Naive thymus-derived CD4-positive, alpha-beta T cell (primary cell): ENCODE results near the gene ILK. TPM values are rescaled to one million over a fixed set of nuclear protein-coding genes. Genes with fewer than 3 reads are reported as not detected.
A peak's percentile ranks its signal among the peaks of the same experiment; 100 is the strongest.

Experiments
- ATAC-seq: fragments of 150-1000 bp; cut with Tn5 transposase; 2 replicates; pipeline ENCODE4 v1.10.0; 2021; ENCODE audit warnings: mild to moderate bottlenecking, moderate library complexity
- CTCF ChIA-PET: fragments of 350-600 bp; sonication (Branson Sonifier 250); formaldehyde crosslinking; loops from one replicate; lab custom pipeline; 2021; ENCODE audit warnings: antibody characterized with exemption; lab: Charles Lee
- POLR2A ChIA-PET: fragments of 350-600 bp; sonication (Branson Sonifier 250); formaldehyde crosslinking; loops from one replicate; lab custom pipeline; 2021; ENCODE audit warnings: antibody characterized with exemption, inconsistent platforms; lab: Charles Lee
- DNase-seq, 9 donors: peaks; one replicate each; pipeline versions ENCODE4 v3.0.0 to v3.0.0-alpha.2; 2020 to 2022; ENCODE audit warnings: mixed read lengths in 1 of 9
- H3K27ac ChIP-seq: one replicate; pipeline ENCODE4 v1.7.0; 2013; ENCODE audit warnings: mild to moderate bottlenecking, low read depth, low read length, moderate library complexity
- H3K27me3 ChIP-seq, 2 donors: one replicate each; pipeline ENCODE4 v1.7.0; 2013; ENCODE audit warnings: low read length in 2 of 2, mild to moderate bottlenecking in 2 of 2, moderate library complexity in 2 of 2; ENCODE audit not compliant: control insufficient read depth in 2 of 2, insufficient read depth in 2 of 2
- H3K36me3 ChIP-seq, 3 experiments: 1 replicate in 2 of 3; 2 replicates in 1 of 3; pipeline ENCODE4 v1.7.0; 2013; ENCODE audit warnings: low read length in 3 of 3, mild to moderate bottlenecking in 3 of 3, moderate library complexity in 1 of 3; ENCODE audit not compliant: insufficient read depth in 3 of 3, control insufficient read depth in 2 of 3
- H3K4me1 ChIP-seq, 2 donors: one replicate each; pipeline ENCODE4 v1.7.0; 2013; ENCODE audit warnings: low read length in 2 of 2, mild to moderate bottlenecking in 2 of 2, moderate library complexity in 1 of 2; ENCODE audit not compliant: control insufficient read depth in 2 of 2, insufficient read depth in 2 of 2
- H3K4me3 ChIP-seq: 2 replicates; pipeline ENCODE4 v1.7.0; 2013; ENCODE audit warnings: mild to moderate bottlenecking, low read length
- H3K9me3 ChIP-seq, 3 experiments: 1 replicate in 2 of 3; 2 replicates in 1 of 3; pipeline ENCODE4 v1.7.0; 2013; ENCODE audit warnings: low read length in 3 of 3; ENCODE audit not compliant: control insufficient read depth in 2 of 3
- H3K27ac Mint-ChIP-seq, 9 donors: one replicate each; pipeline ENCODE4 v1.8.0; 2020 to 2022; ENCODE audit warnings: mixed read lengths in 9 of 9, mild to moderate bottlenecking in 8 of 9, moderate library complexity in 5 of 9, inconsistent platforms in 2 of 9
- H3K27me3 Mint-ChIP-seq, 5 donors: one replicate each; pipeline ENCODE4 v1.8.0; 2021 to 2022; ENCODE audit warnings: mixed read lengths in 5 of 5, mild to moderate bottlenecking in 1 of 5
- H3K36me3 Mint-ChIP-seq, 5 donors: one replicate each; pipeline ENCODE4 v1.8.0; 2020 to 2022; ENCODE audit warnings: mixed read lengths in 5 of 5, mild to moderate bottlenecking in 3 of 5, inconsistent platforms in 1 of 5
- H3K4me1 Mint-ChIP-seq, 7 donors: one replicate each; pipeline ENCODE4 v1.8.0; 2020 to 2022; ENCODE audit warnings: mixed read lengths in 7 of 7, mild to moderate bottlenecking in 3 of 7, inconsistent platforms in 1 of 7
- H3K4me3 Mint-ChIP-seq, 10 donors: one replicate each; pipeline ENCODE4 v1.8.0; 2020 to 2022; ENCODE audit warnings: mild to moderate bottlenecking in 10 of 10, mixed read lengths in 10 of 10, moderate library complexity in 6 of 10, inconsistent platforms in 2 of 10
- H3K9me3 Mint-ChIP-seq, 11 donors: one replicate each; pipeline ENCODE4 v1.8.0; 2020 to 2022; ENCODE audit warnings: mixed read lengths in 11 of 11, mild to moderate bottlenecking in 4 of 11, inconsistent platforms in 1 of 11, moderate library complexity in 1 of 11
- intact Hi-C, 2 donors: fragments of 100-400 bp; cut with micrococcal nuclease; formaldehyde crosslinking; loops; one replicate each; pipeline ENCODE4 v1.15.1; 2023
- polyA plus RNA-seq, 2 donors: library from polyadenylated mRNA; unstranded; fragments of 300-500 nt; fragmentation: Illumina TruSeq; gene quantifications; one replicate each; pipeline ENCODE4 v1.2.3, GENCODE V29; 2021
- total RNA-seq, 6 experiments: library from RNA in 5 of 6; stranded (reverse) in 5 of 6; gene quantifications; 1 replicate in 5 of 6; 2 replicates in 1 of 6; pipeline ENCODE4 v1.2.3 and lab custom pipeline; 2021 to 2026

ILK gene
- total and polyA plus RNA-seq, 7 experiments from 2014 or later = 34.4 to 165 (median 79.7) TPM

- H3K36me3 Mint-ChIP-seq = peaks cover 7 to 19% (median 10%) of the 10 kb centered on the region in 5 donors
- no peaks in the 10 kb centered on the region for H3K27me3 Mint-ChIP-seq
- CTCF ChIA-PET = interaction anchor here (1.1 to 3.0 kb wide), 2 partner anchors 67 kb away, joined by 3 to 23 read pairs; partner anchors contain the start of gene MRPL17
- Histone ChIP-seq H3K4me3 (no peak overlapping the region), H3K4me1 (peaks cover 12 to 30% of the 10 kb centered on the region in 2 donors), H3K36me3 (peaks cover 0 to 25% (median 0%) of the 10 kb centered on the region in 3 experiments), H3K27ac (no peak overlapping the region), H3K9me3 (no peaks in the 10 kb centered on the region), H3K27me3 (no peaks in the 10 kb centered on the region)
- POLR2A ChIA-PET = interaction anchor here (0.7 to 3.5 kb wide), 5 partner anchors 10 to 67 kb away, joined by 7 to 70 read pairs (median 35); partner anchors contain the start of genes ILK, MRPL17 and RRP8
- no peak for DNase-seq
- H3K9me3 Mint-ChIP-seq = no peaks in the 10 kb centered on the region
- intact Hi-C loops = loop anchor here (5.0 to 10.0 kb wide), 4 partner anchors 36 to 989 kb away; partner anchors contain the start of genes PPFIBP2 (in 1 of the 2) and TRIM34 (in 1 of the 2)
- H3K27ac Mint-ChIP-seq = peak overlapping the region in 2 of 9 donors; percentile 36 to 53
- peak overlapping the region in 5 of 10 donors; percentile 23 to 52 (median 35) for H3K4me3 Mint-ChIP-seq
- ATAC-seq = no peak
- peaks cover 7 to 17% (median 9%) of the 10 kb centered on the region in 7 donors for H3K4me1 Mint-ChIP-seq
Observed at GRCh38 chr11:6616596-6617250, 13.1 kb downstream of the ILK start.

- peaks cover 12 to 30% of the 10 kb centered on the region in 2 donors for H3K4me1 ChIP-seq
- ChIA-PET CTCF (interaction anchor here (0.6 to 3.1 kb wide), 7 partner anchors 8 to 89 kb away, joined by 3 to 25 read pairs (median 6); partner anchors contain the start of genes ILK and MRPL17), POLR2A (interaction anchor here (0.9 to 3.5 kb wide), 11 partner anchors 11 to 198 kb away, joined by 3 to 70 read pairs (median 12); partner anchors contain the start of genes APBB1, ARFIP2, DCHS1 and ILK)
- Mint-ChIP-seq H3K36me3 (peaks cover 7 to 19% (median 10%) of the 10 kb centered on the region in 5 donors), H3K27ac (peak overlapping the region in 2 of 9 donors; percentile 35 to 43), H3K9me3 (no peaks in the 10 kb centered on the region), H3K27me3 (no peaks in the 10 kb centered on the region), H3K4me3 (peak overlapping the region in 3 of 10 donors; percentile 39 to 47 (median 42)), H3K4me1 (peaks cover 7 to 17% (median 9%) of the 10 kb centered on the region in 7 donors)
- H3K27me3 ChIP-seq = no peaks in the 10 kb centered on the region
- H3K4me3 ChIP-seq = peak overlapping the region; percentile 91
- H3K36me3 ChIP-seq = peaks cover 0 to 25% (median 0%) of the 10 kb centered on the region in 3 experiments
- DNase-seq (no peak), ATAC-seq (no peak)
- no peaks in the 10 kb centered on the region for H3K9me3 ChIP-seq
- intact Hi-C loops = loop anchor here (5.0 to 10.0 kb wide), 4 partner anchors 35 to 990 kb away; partner anchors contain the start of genes PPFIBP2 (in 1 of the 2) and TRIM34 (in 1 of the 2)
- H3K27ac ChIP-seq = no peak overlapping the region
Observed at GRCh38 chr11:6617315-6617781, 13.8 kb downstream of the ILK start.

DNA sequence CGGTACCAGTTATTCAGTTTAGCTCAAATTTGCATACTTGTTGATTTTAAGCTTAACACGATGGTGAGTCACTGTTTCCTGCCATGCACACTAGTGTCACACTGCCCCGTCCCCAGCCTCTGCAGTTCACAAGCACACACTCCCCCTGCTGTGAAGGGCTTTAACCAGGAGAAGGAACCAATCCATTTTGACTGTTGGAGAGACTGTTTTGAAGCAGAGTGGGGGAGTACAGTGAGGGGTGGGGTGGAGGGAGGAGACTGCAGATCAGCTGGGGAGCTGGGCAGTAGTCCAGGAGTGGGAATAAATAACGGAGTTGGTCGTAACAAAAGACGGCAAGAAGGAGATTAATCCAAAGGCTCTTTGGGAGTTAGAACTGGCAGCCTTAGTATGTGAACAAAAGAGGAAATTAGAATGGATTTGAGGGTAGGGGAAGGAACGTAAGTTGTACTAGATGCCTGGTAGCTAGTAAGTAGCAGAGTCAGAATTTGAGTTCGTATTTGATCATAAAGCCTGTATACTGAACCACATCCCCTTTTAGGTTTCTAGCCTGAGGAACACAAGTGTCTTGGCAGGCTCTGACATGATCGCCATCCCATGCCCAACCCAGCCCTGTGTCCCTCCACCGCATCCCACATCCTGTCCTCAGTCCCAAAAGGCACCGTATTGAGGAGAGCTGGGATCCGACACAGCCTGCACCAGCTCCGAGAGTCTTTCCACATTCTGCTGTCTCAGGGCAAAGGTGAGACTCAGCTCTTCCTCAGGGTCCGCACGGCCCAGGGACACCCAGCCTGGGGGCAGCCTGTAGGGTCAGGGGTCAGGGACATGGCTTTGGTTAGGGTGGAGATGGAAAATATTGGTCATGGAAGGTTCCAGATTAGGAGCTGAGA is 14.8 kb downstream of the ILK start:
- Histone ChIP-seq H3K4me3 (peak overlapping the region; percentile 91), H3K27ac (peak overlapping the region; percentile 87), H3K4me1 (peaks cover 6 to 22% of the 10 kb centered on the region in 2 donors), H3K9me3 (no peaks in the 10 kb centered on the region), H3K36me3 (peaks cover 0 to 25% (median 0%) of the 10 kb centered on the region in 3 experiments), H3K27me3 (no peaks in the 10 kb centered on the region)
- intact Hi-C loops = loop anchor here (1.0 to 10.0 kb wide), 15 partner anchors 14 to 991 kb away; partner anchors contain the start of genes FHIP1B (in 2 of the 2), MRPL17 (in 2 of the 2), DCHS1 (in 1 of the 2) and ILK (in 1 of the 2)
- Mint-ChIP-seq H3K36me3 (peaks cover 7 to 19% (median 10%) of the 10 kb centered on the region in 5 donors), H3K4me1 (peaks cover 7 to 17% (median 9%) of the 10 kb centered on the region in 7 donors), H3K9me3 (no peaks in the 10 kb centered on the region), H3K27ac (no peak overlapping the region), H3K27me3 (no peaks in the 10 kb centered on the region), H3K4me3 (no peak overlapping the region)
- DNase-seq (peak in 8 of 9 donors; percentile 14 to 69 (median 34)), ATAC-seq (peak; percentile 58)
- ChIA-PET CTCF (interaction anchor here (0.6 to 3.1 kb wide), 20 partner anchors 9 to 239 kb away, joined by 3 to 25 read pairs (median 4); partner anchors contain the start of genes ILK and MRPL17), POLR2A (interaction anchor here (0.5 to 3.5 kb wide), 26 partner anchors 11 to 233 kb away, joined by 3 to 70 read pairs (median 4); partner anchors contain the start of genes APBB1, ARFIP2, DCHS1 and ILK)

DNA sequence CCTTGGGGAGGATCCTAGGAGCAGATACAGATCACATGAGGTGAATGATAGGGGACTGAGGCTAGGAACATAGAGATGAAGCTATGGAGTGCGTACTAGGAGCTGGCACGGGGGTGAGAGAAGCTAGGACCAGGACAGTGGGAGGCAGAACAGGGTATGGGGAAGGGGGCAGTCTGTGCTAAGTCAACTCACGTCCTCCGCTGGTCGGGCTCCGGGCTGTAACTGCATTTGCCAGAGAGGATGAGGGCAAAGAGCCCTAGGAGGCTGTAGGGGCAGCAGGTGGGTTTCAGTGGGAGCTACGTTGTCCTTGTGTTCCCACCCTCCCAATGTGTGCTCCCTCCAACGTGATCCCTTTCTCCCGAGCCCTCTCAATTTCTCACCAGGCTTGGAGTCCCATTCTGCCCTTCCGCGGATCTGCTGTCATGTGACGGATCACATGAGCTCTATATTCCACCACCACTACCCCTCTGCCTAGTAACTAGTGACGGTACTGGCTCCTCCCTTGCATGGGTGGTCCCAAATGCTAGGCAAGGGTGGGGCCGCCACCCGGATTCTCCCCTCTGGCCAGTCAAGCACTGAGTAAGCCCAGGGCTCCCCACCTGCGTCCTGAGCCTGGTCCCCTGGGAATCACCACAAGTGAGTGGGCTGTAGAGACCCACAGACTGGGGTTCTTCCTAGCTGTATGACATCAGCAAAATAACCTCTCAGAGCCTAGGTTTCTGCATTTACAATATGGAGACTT is 15.6 kb downstream of the ILK start, which contains the start of gene TPP1:
TSS of gene TPP1 (minus strand) at position 419 of the 742 bp plus-strand sequence. CDS start at position 397, 22 bp downstream.
- no peaks in the 10 kb centered on the region for H3K9me3 Mint-ChIP-seq
- H3K4me1 Mint-ChIP-seq = peaks cover 7 to 17% (median 9%) of the 10 kb centered on the region in 7 donors
- peaks cover 8 to 23% (median 10%) of the 10 kb centered on the region in 5 donors for H3K36me3 Mint-ChIP-seq
- H3K27ac ChIP-seq = peak within 1 kb of the TSS; percentile 87
- ATAC-seq = peak; percentile 96
- H3K4me3 Mint-ChIP-seq = no peak within 1 kb of the TSS
- intact Hi-C loops = loop anchor here (1.0 to 10.0 kb wide), 14 partner anchors 15 to 992 kb away; partner anchors contain the start of genes FHIP1B (in 2 of the 2), MRPL17 (in 2 of the 2), DCHS1 (in 1 of the 2) and ILK (in 1 of the 2)
- peak within 1 kb of the TSS; percentile 91 for H3K4me3 ChIP-seq
- peaks cover 6 to 22% of the 10 kb centered on the region in 2 donors for H3K4me1 ChIP-seq
- H3K27ac Mint-ChIP-seq = no peak within 1 kb of the TSS
- ChIA-PET POLR2A (interaction anchor here (0.8 to 3.5 kb wide), 23 partner anchors 10 to 234 kb away, joined by 3 to 70 read pairs (median 4); partner anchors contain the start of genes ARFIP2, DCHS1, ILK and MRPL17), CTCF (interaction anchor here (0.7 to 3.1 kb wide), 17 partner anchors 9 to 240 kb away, joined by 3 to 25 read pairs (median 4); partner anchors contain the start of genes ILK and MRPL17)
- peaks cover 0 to 28% (median 0%) of the 10 kb centered on the region in 3 experiments for H3K36me3 ChIP-seq
- H3K27me3 ChIP-seq = no peaks in the 10 kb centered on the region
- no peaks in the 10 kb centered on the region for H3K9me3 ChIP-seq
- no peaks in the 10 kb centered on the region for H3K27me3 Mint-ChIP-seq
- peak; percentile 76 to 94 (median 90) for DNase-seq

DNA sequence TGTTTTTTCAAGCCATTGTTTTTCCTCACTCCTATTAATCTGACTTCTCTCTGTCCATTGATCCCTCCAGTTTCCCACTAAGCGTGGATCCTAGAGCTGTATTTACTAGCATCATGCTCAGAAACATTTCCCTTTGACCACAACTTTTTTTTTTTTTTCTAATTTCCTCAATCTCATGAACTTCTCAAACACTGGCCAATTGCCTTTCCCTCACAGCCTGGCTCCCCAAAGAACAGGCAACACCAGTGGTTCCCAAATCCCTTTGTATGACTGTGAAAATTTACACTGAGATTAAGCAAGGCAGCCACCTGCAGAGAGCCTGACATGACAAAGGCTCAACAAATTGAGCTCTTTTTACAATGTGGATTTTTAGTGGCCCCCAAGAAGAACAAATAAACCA is 17.1 kb downstream of the ILK start:
- DNase-seq (no peak), ATAC-seq (no peak)
- Histone ChIP-seq H3K9me3 (no peaks in the 10 kb centered on the region), H3K27me3 (no peaks in the 10 kb centered on the region), H3K4me3 (no peak overlapping the region), H3K27ac (no peak overlapping the region), H3K36me3 (peaks cover 0 to 32% (median 0%) of the 10 kb centered on the region in 3 experiments), H3K4me1 (peaks cover 6 to 22% of the 10 kb centered on the region in 2 donors)
- H3K4me3 Mint-ChIP-seq = no peak overlapping the region
- H3K27ac Mint-ChIP-seq = no peak overlapping the region
- ChIA-PET CTCF (interaction anchor here (0.7 to 2.0 kb wide), 4 partner anchors 26 to 115 kb away, joined by 3 to 5 read pairs (median 4); partner anchors contain the start of gene MRPL17), POLR2A (interaction anchor here (1.0 to 2.5 kb wide), 4 partner anchors 8 to 206 kb away, joined by 3 to 14 read pairs (median 4); partner anchors contain the start of gene TAF10)
- peaks cover 5 to 24% (median 10%) of the 10 kb centered on the region in 5 donors for H3K36me3 Mint-ChIP-seq
- no peaks in the 10 kb centered on the region for H3K9me3 Mint-ChIP-seq
- intact Hi-C loops = no loop called here
- peaks cover 5 to 13% (median 9%) of the 10 kb centered on the region in 7 donors for H3K4me1 Mint-ChIP-seq
- no peaks in the 10 kb centered on the region for H3K27me3 Mint-ChIP-seq
